GM12878 (cell line): ENCODE results near the gene GRIA4.

Experiments used
- CHD2 ChIP-seq: IDR thresholded peaks from 2 replicates; pipeline ENCODE4 v1.6.1; 2011; ENCODE audit warnings: low read depth, low read length, improper control_type of control experiment, borderline replicate concordance
- EP300 ChIP-seq, 2 experiments: fragments of 150-350 bp in 1 of 2; IDR thresholded peaks; 2 replicates each; pipeline ENCODE4 v1.6.1; 2011 to 2012; ENCODE audit warnings: low read depth in 2 of 2, low read length in 2 of 2, borderline replicate concordance in 1 of 2, improper control_type of control experiment in 1 of 2, inconsistent platforms in 1 of 2; ENCODE audit not compliant: control insufficient read depth in 1 of 2
- EZH2 ChIP-seq: IDR thresholded peaks from 2 replicates; pipeline ENCODE4 v1.6.1; 2012; ENCODE audit warnings: low read depth, mild to moderate bottlenecking, control low read depth, inconsistent platforms, low read length, borderline replicate concordance; ENCODE audit not compliant: control insufficient read depth
- JUNB ChIP-seq: IDR thresholded peaks from 2 replicates; pipeline ENCODE4 v1.6.1; 2016; ENCODE audit warnings: antibody characterized with exemption, mild to moderate bottlenecking
- MXI1 ChIP-seq: fragments of 150-350 bp; IDR thresholded peaks from 2 replicates; pipeline ENCODE4 v1.6.1; 2011; ENCODE audit warnings: low read depth, mild to moderate bottlenecking, inconsistent platforms, low read length, improper control_type of control experiment
- POLR2A ChIP-seq: IDR thresholded peaks from 2 replicates; pipeline ENCODE4 v1.6.1; 2011; ENCODE audit warnings: low read depth, mild to moderate bottlenecking, low read length
- SMC3 ChIP-seq: IDR thresholded peaks from 2 replicates; pipeline ENCODE4 v1.6.1; 2011; ENCODE audit warnings: low read length, improper control_type of control experiment, borderline replicate concordance
- TARDBP ChIP-seq: IDR thresholded peaks from 2 replicates; pipeline ENCODE4 v1.6.1; 2016; ENCODE audit warnings: borderline replicate concordance
- ZBTB11 ChIP-seq: fragments of 450-650 bp; formaldehyde crosslinking; IDR thresholded peaks from 2 replicates; pipeline ENCODE4 v1.5.0; 2022; ENCODE audit warnings: mild to moderate bottlenecking, missing genetic modification characterization
- ZZZ3 ChIP-seq: IDR thresholded peaks from 2 replicates; pipeline ENCODE4 v1.6.1; 2011; ENCODE audit warnings: low read depth; ENCODE audit not compliant: control insufficient read depth, insufficient read length
- TF ChIP-seq, protein P1 (sequence below), 3 experiments: IDR thresholded peaks in 2 of 3; conservative IDR thresholded peaks in 1 of 3; 2 replicates each; pipeline ENCODE4 v1.5.1; 2011; ENCODE audit warnings: low read depth in 3 of 3, low read length in 3 of 3, mild to moderate bottlenecking in 3 of 3, control low read depth in 2 of 3, moderate library complexity in 2 of 3, inconsistent platforms in 1 of 3, mixed read lengths in 1 of 3; ENCODE audit not compliant: control insufficient read depth in 2 of 3, insufficient read depth in 1 of 3; ENCODE audit errors: extremely low read depth in 1 of 3

DNA sequence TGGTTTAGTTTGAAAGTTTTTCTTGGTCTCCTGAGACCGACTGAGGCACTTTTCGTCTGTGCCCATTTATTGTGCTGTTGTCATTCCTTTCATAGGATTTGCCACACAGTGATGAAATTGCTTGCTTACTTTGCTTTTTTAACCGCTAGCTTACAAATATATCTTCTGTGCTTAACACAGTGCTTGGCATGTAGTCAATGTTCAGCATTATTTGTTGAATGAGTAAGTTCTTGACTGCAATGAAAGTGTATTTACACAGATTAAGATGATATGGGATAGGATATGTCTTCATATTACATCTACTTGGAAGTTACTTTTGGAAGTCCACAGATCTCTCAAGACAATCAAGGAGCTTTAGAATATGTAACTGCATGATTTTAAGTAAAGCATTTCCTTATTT, 91.2 kb downstream of the GRIA4 start:
- TF ChIP-seq EZH2, result no peak
- TF ChIP-seq, protein P1, sequence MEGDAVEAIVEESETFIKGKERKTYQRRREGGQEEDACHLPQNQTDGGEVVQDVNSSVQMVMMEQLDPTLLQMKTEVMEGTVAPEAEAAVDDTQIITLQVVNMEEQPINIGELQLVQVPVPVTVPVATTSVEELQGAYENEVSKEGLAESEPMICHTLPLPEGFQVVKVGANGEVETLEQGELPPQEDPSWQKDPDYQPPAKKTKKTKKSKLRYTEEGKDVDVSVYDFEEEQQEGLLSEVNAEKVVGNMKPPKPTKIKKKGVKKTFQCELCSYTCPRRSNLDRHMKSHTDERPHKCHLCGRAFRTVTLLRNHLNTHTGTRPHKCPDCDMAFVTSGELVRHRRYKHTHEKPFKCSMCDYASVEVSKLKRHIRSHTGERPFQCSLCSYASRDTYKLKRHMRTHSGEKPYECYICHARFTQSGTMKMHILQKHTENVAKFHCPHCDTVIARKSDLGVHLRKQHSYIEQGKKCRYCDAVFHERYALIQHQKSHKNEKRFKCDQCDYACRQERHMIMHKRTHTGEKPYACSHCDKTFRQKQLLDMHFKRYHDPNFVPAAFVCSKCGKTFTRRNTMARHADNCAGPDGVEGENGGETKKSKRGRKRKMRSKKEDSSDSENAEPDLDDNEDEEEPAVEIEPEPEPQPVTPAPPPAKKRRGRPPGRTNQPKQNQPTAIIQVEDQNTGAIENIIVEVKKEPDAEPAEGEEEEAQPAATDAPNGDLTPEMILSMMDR (IDR thresholded peaks at IDR 0.05 in 2 of 3, conservative IDR thresholded peaks at IDR 0.05 in 1 of 3; ENCODE audit: control insufficient read depth in 2 of 3, extremely low read depth in 1 of 3, insufficient read depth in 1 of 3, low read depth in 3 of 3, low read length in 3 of 3), result no peak
- TF ChIP-seq POLR2A, result no peak
- no peak for TF ChIP-seq EP300 (IDR thresholded peaks at IDR 0.05; ENCODE audit: borderline replicate concordance in 1 of 2, control insufficient read depth in 1 of 2, low read depth in 2 of 2, low read length in 2 of 2)
- no peak for TF ChIP-seq SMC3
- no peak for TF ChIP-seq TARDBP
- TF ChIP-seq MXI1, result no peak
- TF ChIP-seq CHD2, result no peak
- no peak for TF ChIP-seq JUNB
- no peak for TF ChIP-seq ZZZ3
- no peak for TF ChIP-seq ZBTB11 (CRISPR knock-in tag)
